GM04504 (cell line): ENCODE measurements around the gene HTR6.
A peak's percentile ranks its signal among the peaks of the same experiment; 100 is the strongest.

Experiments
- DNase-seq: peaks from one replicate; pipeline ENCODE4 v3.0.0-alpha.2; 2012; ENCODE audit warnings: low read depth

The HTR6 gene

GRCh38 chr1:19688041-19688842 is 23.6 kb downstream of the HTR6 start:
- no peak for DNase-seq

- DNase-seq, result no peak
Observed at GRCh38 chr1:19689085-19689757, 24.5 kb downstream of the HTR6 start.

- no peak for DNase-seq
Observed at GRCh38 chr1:19689856-19690255, 25.2 kb downstream of the HTR6 start.

- no peak for DNase-seq
Observed at GRCh38 chr1:19690342-19690741, 25.7 kb downstream of the HTR6 start.

GRCh38 chr1:19694298-19694697 is 29.6 kb downstream of the HTR6 start:
- DNase-seq, result no peak

- DNase-seq, result no peak
Observed at GRCh38 chr1:19695772-19696171, 31.1 kb downstream of the HTR6 start.

GRCh38 chr1:19696820-19697219 is 32.1 kb downstream of the HTR6 start:
- DNase-seq, result no peak

- no peak for DNase-seq
Observed at GRCh38 chr1:19698181-19698580, 33.5 kb downstream of the HTR6 start.

- no peak for DNase-seq
Observed at GRCh38 chr1:19700079-19700777, 35.6 kb downstream of the HTR6 start.

- DNase-seq, result no peak
Observed at GRCh38 chr1:19703280-19703679, 38.6 kb downstream of the HTR6 start.

- DNase-seq, result peak; percentile 37
Observed at GRCh38 chr1:19704247-19705113, 39.8 kb downstream of the HTR6 start.

GRCh38 chr1:19705464-19705863 is 40.8 kb downstream of the HTR6 start:
- no peak for DNase-seq

- DNase-seq, result no peak
Observed at GRCh38 chr1:19706136-19706535, 41.5 kb downstream of the HTR6 start.

- no peak for DNase-seq
Observed at GRCh38 chr1:19708567-19709110, 44.0 kb downstream of the HTR6 start.

GRCh38 chr1:19709260-19709793 is 44.7 kb downstream of the HTR6 start:
- DNase-seq, result no peak

GRCh38 chr1:19710825-19711611 is 46.3 kb downstream of the HTR6 start:
- DNase-seq, result no peak

GRCh38 chr1:19712928-19713327 is 48.3 kb downstream of the HTR6 start:
- no peak for DNase-seq

- peak; percentile 89 for DNase-seq
Observed at GRCh38 chr1:19715334-19716203, 50.9 kb downstream of the HTR6 start.

GRCh38 chr1:19717467-19717866 is 52.8 kb downstream of the HTR6 start:
- DNase-seq, result no peak

GRCh38 chr1:19720174-19720573 is 55.5 kb downstream of the HTR6 start:
- no peak for DNase-seq
